H1 (cell line): ENCODE measurements around the gene CHD2. TPM values are rescaled to one million over a fixed set of nuclear protein-coding genes. Genes with fewer than 3 reads are reported as not detected.

Source experiments
- CTCF ChIA-PET: fragments of 300-600 bp; sonication (Branson Sonifier 250); formaldehyde crosslinking; loops from one replicate; lab custom pipeline; 2021; ENCODE audit not compliant: partially characterized antibody; lab: Charles Lee
- POLR2A ChIA-PET: fragments of 300-600 bp; sonication (Branson Sonifier 250); formaldehyde crosslinking; loops from one replicate; lab custom pipeline; 2021; ENCODE audit warnings: inconsistent platforms; ENCODE audit not compliant: partially characterized antibody; lab: Charles Lee
- DNase-seq, 2 experiments: peaks; one replicate each; pipeline versions ENCODE4 v3.0.0 to v3.0.0-alpha.2; 2010 to 2022; ENCODE audit warnings: low spot score in 2 of 2, low read depth in 1 of 2, mixed read lengths in 1 of 2
- FAIRE-seq: peaks from 2 replicates; lab custom pipeline; 2011; peaks lifted over from hg19 to GRCh38; lab: Jason Lieb, UNC
- H2AFZ ChIP-seq: 2 replicates; pipeline ENCODE4 v1.8.1; 2012; ENCODE audit warnings: low read length, inconsistent platforms
- H2AK5ac ChIP-seq: 2 replicates; pipeline ENCODE4 v1.6.1; 2013; ENCODE audit warnings: low read depth, low read length
- H2BK120ac ChIP-seq: replicated peaks from 2 replicates; pipeline ENCODE3; 2013; ENCODE audit warnings: low read depth, low read length, inconsistent platforms
- H2BK12ac ChIP-seq: 2 replicates; pipeline ENCODE4 v1.6.1; 2013; ENCODE audit warnings: low read depth, low read length
- H2BK15ac ChIP-seq: 2 replicates; pipeline ENCODE4 v1.6.1; 2013; ENCODE audit warnings: low read length
- H2BK20ac ChIP-seq: 2 replicates; pipeline ENCODE4 v1.6.1; 2013; ENCODE audit warnings: low read length
- H2BK5ac ChIP-seq: 2 replicates; pipeline ENCODE4 v1.6.1; 2013; ENCODE audit warnings: low read depth, low read length
- H3K14ac ChIP-seq: 2 replicates; pipeline ENCODE4 v1.6.1; 2013; ENCODE audit warnings: inconsistent platforms; ENCODE audit not compliant: insufficient read length
- H3K18ac ChIP-seq: 2 replicates; pipeline ENCODE4 v1.6.1; 2013; ENCODE audit warnings: low read length; ENCODE audit errors: extremely low read depth
- H3K23ac ChIP-seq: 2 replicates; pipeline ENCODE4 v1.6.1; 2013; ENCODE audit warnings: inconsistent platforms; ENCODE audit not compliant: insufficient read length
- H3K23me2 ChIP-seq: 2 replicates; pipeline ENCODE4 v1.6.1; 2013; ENCODE audit warnings: low read depth, low read length
- H3K27ac ChIP-seq: 2 replicates; pipeline ENCODE4 v1.6.1; 2011; ENCODE audit warnings: low read depth, low read length, inconsistent platforms
- H3K27me3 ChIP-seq, 4 experiments: replicated peaks in 1 of 4; 1 replicate in 1 of 4; 2 replicates in 3 of 4; pipeline versions ENCODE4 v1.6.1 to v1.8.1; 2011 to 2013; ENCODE audit warnings: low read length in 3 of 4, mild to moderate bottlenecking in 3 of 4, inconsistent platforms in 2 of 4, mixed read lengths in 2 of 4, moderate library complexity in 1 of 4; ENCODE audit not compliant: control insufficient read depth in 3 of 4, insufficient read depth in 3 of 4; ENCODE audit errors: extremely low read depth in 1 of 4
- H3K36me3 ChIP-seq, 4 experiments: 2 replicates each; pipeline versions ENCODE4 v1.6.1 to v1.8.1; 2011 to 2013; ENCODE audit warnings: mild to moderate bottlenecking in 4 of 4, low read length in 3 of 4, moderate library complexity in 2 of 4, control low read depth in 1 of 4, inconsistent platforms in 1 of 4; ENCODE audit not compliant: insufficient read depth in 4 of 4, control insufficient read depth in 2 of 4
- H3K4ac ChIP-seq: replicated peaks from 2 replicates; pipeline ENCODE3; 2013; ENCODE audit warnings: low read length, low read depth, mixed read lengths, inconsistent platforms; ENCODE audit not compliant: insufficient read length
- H3K4me1 ChIP-seq, 4 experiments: replicated peaks in 1 of 4; 1 replicate in 1 of 4; 2 replicates in 3 of 4; pipeline versions ENCODE4 v1.6.1 to v1.8.1; 2011 to 2013; ENCODE audit warnings: low read length in 3 of 4, inconsistent platforms in 2 of 4, mixed read lengths in 1 of 4; ENCODE audit not compliant: insufficient read depth in 4 of 4, control insufficient read depth in 3 of 4
- H3K4me2 ChIP-seq, 2 experiments: 2 replicates each; pipeline versions ENCODE4 v1.6.1 to v1.8.1; 2011 to 2013; ENCODE audit warnings: low read depth in 2 of 2, low read length in 2 of 2, control low read depth in 1 of 2, inconsistent platforms in 1 of 2, mild to moderate bottlenecking in 1 of 2; ENCODE audit not compliant: insufficient read depth in 1 of 2
- H3K4me3 ChIP-seq, 4 experiments: fragments of 200-600, 300-600 bp in 1 of 4; sonication (generic), shearing (Covaris generic), sonication (Bioruptor Twin) in 1 of 4; 2 replicates each; pipeline versions ENCODE4 v1.5.1 to v1.8.1; 2011 to 2016; ENCODE audit warnings: low read length in 4 of 4, low read depth in 3 of 4, control low read depth in 2 of 4, inconsistent platforms in 2 of 4, mild to moderate bottlenecking in 2 of 4, mixed read lengths in 1 of 4, moderate library complexity in 1 of 4; ENCODE audit not compliant: insufficient read depth in 2 of 4; ENCODE audit errors: extremely low read depth in 1 of 4
- H3K56ac ChIP-seq: replicated peaks from 2 replicates; pipeline ENCODE3; 2013; ENCODE audit warnings: low read depth, mild to moderate bottlenecking, mixed read lengths, low read length, inconsistent platforms; ENCODE audit not compliant: insufficient read length
- H3K79me1 ChIP-seq: 2 replicates; pipeline ENCODE4 v1.6.1; 2013; ENCODE audit warnings: low read depth, low read length, control low read depth
- H3K79me2 ChIP-seq, 2 experiments: 2 replicates each; pipeline versions ENCODE4 v1.6.1 to v1.8.1; 2012 to 2013; ENCODE audit warnings: low read length in 2 of 2, mild to moderate bottlenecking in 2 of 2, inconsistent platforms in 1 of 2; ENCODE audit not compliant: insufficient read depth in 2 of 2, control insufficient read depth in 1 of 2
- H3K9ac ChIP-seq, 4 experiments: replicated peaks in 1 of 4; 1 replicate in 1 of 4; 2 replicates in 3 of 4; pipeline versions ENCODE4 v1.6.1 to v1.8.1; 2011 to 2013; ENCODE audit warnings: low read depth in 3 of 4, low read length in 3 of 4, control low read depth in 2 of 4, mild to moderate bottlenecking in 2 of 4, moderate library complexity in 2 of 4, inconsistent platforms in 1 of 4; ENCODE audit errors: extremely low read depth in 1 of 4
- H3K9me3 ChIP-seq, 2 experiments: 2 replicates each; pipeline versions ENCODE4 v1.6.1 to v1.8.1; 2012 to 2013; ENCODE audit warnings: mild to moderate bottlenecking in 2 of 2, moderate library complexity in 2 of 2, control low read depth in 1 of 2, inconsistent platforms in 1 of 2, low read depth in 1 of 2, low read length in 1 of 2, mixed read lengths in 1 of 2; ENCODE audit not compliant: insufficient read depth in 2 of 2
- H4K20me1 ChIP-seq, 2 experiments: replicated peaks in 1 of 2; 2 replicates each; pipeline versions ENCODE3 to v1.8.1; 2011 to 2013; ENCODE audit warnings: inconsistent platforms in 2 of 2, low read length in 2 of 2, mild to moderate bottlenecking in 1 of 2; ENCODE audit not compliant: insufficient read depth in 2 of 2, control insufficient read depth in 1 of 2
- H4K5ac ChIP-seq: 2 replicates; pipeline ENCODE4 v1.6.1; 2013; ENCODE audit warnings: low read length, low read depth, mixed read lengths, inconsistent platforms; ENCODE audit not compliant: insufficient read length
- H4K8ac ChIP-seq: 2 replicates; pipeline ENCODE4 v1.8.0; 2013; ENCODE audit warnings: mild to moderate bottlenecking, moderate library complexity, low read length, inconsistent platforms; ENCODE audit not compliant: insufficient read depth; ENCODE audit errors: extremely low read depth
- H4K91ac ChIP-seq: replicated peaks from 2 replicates; pipeline ENCODE3; 2013; ENCODE audit warnings: low read length, mixed read lengths, inconsistent platforms; ENCODE audit not compliant: insufficient read length
- EZH2 ChIP-seq: fragments of 200-600 bp; sonication (generic); IDR thresholded peaks from 2 replicates; pipeline ENCODE4 v1.7.1; 2012; ENCODE audit warnings: low read depth, mild to moderate bottlenecking, moderate library complexity, low read length, inconsistent platforms; ENCODE audit not compliant: severe bottlenecking
- GABPA ChIP-seq: IDR thresholded peaks from 2 replicates; pipeline ENCODE4 v1.6.1; 2011; ENCODE audit warnings: mild to moderate bottlenecking, low read length, moderate library complexity, borderline replicate concordance; ENCODE audit not compliant: insufficient read depth
- RFX5 ChIP-seq: IDR thresholded peaks from 2 replicates; pipeline ENCODE4 v1.6.1; 2011; ENCODE audit warnings: low read depth, low read length, improper control_type of control experiment, borderline replicate concordance
- WGBS, 2 experiments: shearing (Covaris generic) in 1 of 2; methylation state at CpG; one replicate each; pipeline versions ENCODE4 v1.1.6 to v1.1.7; 2013 to 2015; ENCODE audit warnings: low lambda C conversion rate in 2 of 2, mixed read lengths in 2 of 2, inconsistent platforms in 1 of 2, low coverage in 1 of 2, missing lambda C conversion rate in 1 of 2; ENCODE audit not compliant: insufficient replicate concordance in 2 of 2, insufficient coverage in 1 of 2, insufficient read length in 1 of 2; ENCODE audit errors: extremely low coverage in 1 of 2, missing lambda C conversion rate in 1 of 2; 5-methylcytosine and 5-hydroxymethylcytosine counted together
- polyA plus RNA-seq, 7 experiments: library from polyadenylated mRNA; depleted of rRNA in 3 of 7; stranded (reverse) in 5 of 7; unstranded in 2 of 7; fragments of >200 nt in 5 of 7; fragments of 200-250 nt in 2 of 7; gene quantifications; 1 replicate in 5 of 7; 2 replicates in 1 of 7; 4 replicates in 1 of 7; pipeline versions ENCODE4 v1.2.1 to v1.2.3, GENCODE V29; 2011 to 2013; ENCODE audit warnings: missing spikeins in 2 of 7, mixed read lengths in 2 of 7
- total RNA-seq: library from RNA; stranded (reverse); fragmentation: NEBNext Ultra II Directional; extraction: Animal tissue kit (Norgen Biotek cat#: 25700); gene quantifications from 2 replicates; pipeline ENCODE4 v1.2.1, GENCODE V29; 2021

Gene CHD2
- total and polyA plus RNA-seq, 2 of the 8 experiments (the other 6 are each of a cell fraction or from before 2014, with no cell fraction given), result 28.8 to 70.0 TPM

- no peaks in the 10 kb centered on the region for H4K20me1 ChIP-seq
- no peak overlapping the region for H4K91ac ChIP-seq
- no peaks in the 10 kb centered on the region for H3K36me3 ChIP-seq
- H3K14ac ChIP-seq, result no peak overlapping the region
- DNase-seq (no peak), FAIRE-seq (no peak)
- no peaks in the 10 kb centered on the region for H3K9me3 ChIP-seq
- H2BK20ac ChIP-seq, result no peak overlapping the region
- no peak overlapping the region for H3K4ac ChIP-seq
- H3K4me3 ChIP-seq, result no peak overlapping the region
- H3K27me3 ChIP-seq, result no peaks in the 10 kb centered on the region
- no peak overlapping the region for H3K4me2 ChIP-seq
- POLR2A ChIA-PET, result interaction anchor here (1.1 to 19.4 kb wide), 3 partner anchors 13 to 66 kb away, joined by 3 to 255 read pairs (median 226); partner anchors contain the start of gene CHD2
- no peaks in the 10 kb centered on the region for H3K79me2 ChIP-seq
- TF ChIP-seq RFX5, result no peak
- TF ChIP-seq EZH2, result no peak
- TF ChIP-seq GABPA, result no peak
- TF ChIP-seq, all 59 proteins: peak for 0
- CTCF ChIA-PET, result interaction anchor here (1.1 to 2.1 kb wide), 4 partner anchors 10 to 80 kb away, joined by 3 to 8 read pairs (median 6); no protein-coding TSS in a partner anchor
- Histone ChIP-seq H3K23ac (no peak overlapping the region), H2BK120ac (no peak overlapping the region), H3K4me1 (peaks cover 9 to 20% (median 17%) of the 10 kb centered on the region in 4 experiments; a peak in 5 of 7 replicates), H3K79me1 (no peaks in the 10 kb centered on the region), H2AFZ (no peak overlapping the region), H2AK5ac (no peak overlapping the region), H2BK12ac (no peak overlapping the region), H3K18ac (no peak overlapping the region), H3K56ac (no peak overlapping the region), H2BK15ac (no peak overlapping the region), H2BK5ac (no peak overlapping the region), H4K5ac (no peak overlapping the region), H3K27ac (no peak overlapping the region), H4K8ac (no peak overlapping the region), H3K23me2 (peaks cover 2% of the 10 kb centered on the region; the same call in 1 of the 2 replicates), H3K9ac (no peak overlapping the region)
- 91% methylated on average over 2 of the region's 2 CpGs; no CpG with 5 or more reads in 1 of the 2 experiments for WGBS, 2 experiments
Observed at GRCh38 chr15:92877416-92877815, 22.7 kb upstream of the CHD2 start.
